HEK293 (cell line): ENCODE data around the gene CAPN5.

Source experiments
- CTCF ChIA-PET: fragments of 350-600 bp; formaldehyde crosslinking; extraction: SDS; loops from one replicate; lab custom pipeline; 2021; ENCODE audit warnings: antibody characterized with exemption; lab: Yijun Ruan, JAX
- POLR2A ChIA-PET: fragments of 300-600 bp; formaldehyde crosslinking; extraction: SDS; loops from one replicate; lab custom pipeline; 2020; ENCODE audit warnings: antibody characterized with exemption, inconsistent platforms; lab: Yijun Ruan, JAX
- H3K27ac ChIP-seq: fragments of 200-500 bp; sonication (Bioruptor generic); 2 replicates; pipeline ENCODE4 v1.5.1; 2014; ENCODE audit warnings: low read depth, low read length, control low read depth, inconsistent platforms; ENCODE audit errors: extremely low read depth
- H3K36me3 ChIP-seq, 2 experiments: fragments of 200-500 bp in 1 of 2; sonication (Bioruptor generic) in 1 of 2; 1 replicate in 1 of 2; 2 replicates in 1 of 2; pipeline ENCODE4 v1.5.1; 2014 to 2017; ENCODE audit warnings: inconsistent platforms in 2 of 2, low read length in 2 of 2; ENCODE audit not compliant: control insufficient read depth in 2 of 2, insufficient read depth in 1 of 2
- H3K4me1 ChIP-seq: fragments of 200-500 bp; sonication (Bioruptor generic); 2 replicates; pipeline ENCODE4 v1.5.1; 2014; ENCODE audit warnings: mild to moderate bottlenecking, low read length, inconsistent platforms; ENCODE audit not compliant: control insufficient read depth, insufficient read depth
- H3K4me3 ChIP-seq: 2 replicates; pipeline ENCODE4 v1.5.1; 2011; ENCODE audit warnings: low read depth, mild to moderate bottlenecking, control low read depth, low read length, moderate library complexity
- H3K9me3 ChIP-seq: fragments of 200-500 bp; sonication (Bioruptor generic); 2 replicates; pipeline ENCODE4 v1.5.1; 2014; ENCODE audit warnings: low read depth, low read length, inconsistent platforms; ENCODE audit not compliant: control insufficient read depth, insufficient read depth
- HOXA7 ChIP-seq: sonication (generic); formaldehyde crosslinking; IDR thresholded peaks from 2 replicates; pipeline ENCODE4 v1.8.1; 2022; ENCODE audit warnings: missing genetic modification reagents, borderline replicate concordance
- RBAK ChIP-seq: fragments of 450-650 bp; formaldehyde crosslinking; IDR thresholded peaks from 2 replicates; pipeline ENCODE4 v1.5.1; 2016; ENCODE audit warnings: missing biosample characterization, missing genetic modification characterization
- SP7 ChIP-seq: fragments of 450-650 bp; formaldehyde crosslinking; IDR thresholded peaks from 2 replicates; pipeline ENCODE4 v1.5.1; 2016; ENCODE audit warnings: missing biosample characterization, missing genetic modification characterization
- TCF7L2 ChIP-seq: IDR thresholded peaks from 2 replicates; pipeline ENCODE4 v1.6.1; 2011; ENCODE audit warnings: low read depth, mild to moderate bottlenecking, inconsistent platforms, low read length, moderate library complexity, borderline replicate concordance
- YY2 ChIP-seq: fragments of 450-650 bp; formaldehyde crosslinking; IDR thresholded peaks from 2 replicates; pipeline ENCODE4 v1.5.1; 2016; ENCODE audit warnings: missing biosample characterization, missing genetic modification characterization
- ZFP69B ChIP-seq: fragments of 450-650 bp; formaldehyde crosslinking; IDR thresholded peaks from 2 replicates; pipeline ENCODE4 v1.5.1; 2016; ENCODE audit warnings: missing biosample characterization, missing genetic modification characterization
- ZIC2 ChIP-seq: fragments of 450-650 bp; formaldehyde crosslinking; IDR thresholded peaks from 2 replicates; pipeline ENCODE4 v1.5.1; 2016; ENCODE audit warnings: missing biosample characterization, missing genetic modification characterization
- ZNF10 ChIP-seq: fragments of 450-650 bp; formaldehyde crosslinking; IDR thresholded peaks from 2 replicates; pipeline ENCODE4 v1.5.1; 2017; ENCODE audit warnings: missing biosample characterization, missing genetic modification characterization
- ZNF140 ChIP-seq: fragments of 450-650 bp; formaldehyde crosslinking; IDR thresholded peaks from 2 replicates; pipeline ENCODE4 v1.5.1; 2016; ENCODE audit warnings: missing biosample characterization, missing genetic modification characterization
- ZNF155 ChIP-seq: fragments of 450-650 bp; formaldehyde crosslinking; IDR thresholded peaks from 2 replicates; pipeline ENCODE4 v1.5.1; 2016; ENCODE audit warnings: missing biosample characterization, missing genetic modification characterization
- ZNF157 ChIP-seq: fragments of 450-650 bp; formaldehyde crosslinking; IDR thresholded peaks from 2 replicates; pipeline ENCODE4 v1.5.1; 2016; ENCODE audit warnings: missing biosample characterization, missing genetic modification characterization
- ZNF169 ChIP-seq: fragments of 450-650 bp; formaldehyde crosslinking; IDR thresholded peaks from 2 replicates; pipeline ENCODE4 v1.5.1; 2016; ENCODE audit warnings: missing biosample characterization, missing genetic modification characterization
- ZNF184 ChIP-seq: fragments of 450-650 bp; IDR thresholded peaks from 2 replicates; pipeline ENCODE4 v1.5.1; 2018; ENCODE audit warnings: missing biosample characterization, mild to moderate bottlenecking, missing genetic modification characterization
- ZNF2 ChIP-seq: fragments of 450-650 bp; formaldehyde crosslinking; IDR thresholded peaks from 2 replicates; pipeline ENCODE4 v1.5.1; 2016; ENCODE audit warnings: missing biosample characterization, missing genetic modification characterization
- ZNF302 ChIP-seq: fragments of 450-650 bp; formaldehyde crosslinking; IDR thresholded peaks from 2 replicates; pipeline ENCODE4 v1.5.1; 2016; ENCODE audit warnings: missing biosample characterization, missing genetic modification characterization, low read depth
- ZNF558 ChIP-seq: fragments of 450-650 bp; formaldehyde crosslinking; IDR thresholded peaks from 2 replicates; pipeline ENCODE4 v1.5.1; 2016; ENCODE audit warnings: missing biosample characterization, missing genetic modification characterization
- ZNF768 ChIP-seq: fragments of 450-650 bp; formaldehyde crosslinking; IDR thresholded peaks from 2 replicates; pipeline ENCODE4 v1.5.1; 2018; ENCODE audit warnings: missing biosample characterization, mild to moderate bottlenecking, missing genetic modification characterization
- ZNF776 ChIP-seq: fragments of 450-650 bp; formaldehyde crosslinking; IDR thresholded peaks from 2 replicates; pipeline ENCODE4 v1.5.0; 2017; ENCODE audit warnings: missing biosample characterization, missing genetic modification characterization, borderline replicate concordance
- ZNF791 ChIP-seq: fragments of 450-650 bp; formaldehyde crosslinking; IDR thresholded peaks from 2 replicates; pipeline ENCODE4 v1.5.1; 2016; ENCODE audit warnings: missing biosample characterization, missing genetic modification characterization
- ZNF837 ChIP-seq: fragments of 450-650 bp; formaldehyde crosslinking; IDR thresholded peaks from 2 replicates; pipeline ENCODE4 v1.5.1; 2016; ENCODE audit warnings: missing biosample characterization, missing genetic modification characterization
- TF ChIP-seq, protein P1 (sequence below): fragments of 450-650 bp; formaldehyde crosslinking; IDR thresholded peaks from 2 replicates; pipeline ENCODE4 v1.5.1; 2017; ENCODE audit warnings: missing biosample characterization, missing genetic modification characterization
- TF ChIP-seq, protein P2 (sequence below): fragments of 450-650 bp; formaldehyde crosslinking; IDR thresholded peaks from 2 replicates; pipeline ENCODE4 v1.5.1; 2017; ENCODE audit warnings: missing biosample characterization, missing genetic modification characterization
- TF ChIP-seq, protein P3 (sequence below): fragments of 450-650 bp; formaldehyde crosslinking; IDR thresholded peaks from 2 replicates; pipeline ENCODE4; 2016; ENCODE audit warnings: missing biosample characterization, missing genetic modification characterization
- TF ChIP-seq, protein P4 (sequence below): fragments of 450-650 bp; formaldehyde crosslinking; IDR thresholded peaks from 2 replicates; pipeline ENCODE4 v1.5.1; 2016; ENCODE audit warnings: missing biosample characterization, missing genetic modification characterization, borderline replicate concordance
- TF ChIP-seq, protein P5 (sequence below): fragments of 450-650 bp; formaldehyde crosslinking; IDR thresholded peaks from 2 replicates; pipeline ENCODE4 v1.5.1; 2016; ENCODE audit warnings: missing biosample characterization, missing genetic modification characterization

Gene CAPN5

DNA sequence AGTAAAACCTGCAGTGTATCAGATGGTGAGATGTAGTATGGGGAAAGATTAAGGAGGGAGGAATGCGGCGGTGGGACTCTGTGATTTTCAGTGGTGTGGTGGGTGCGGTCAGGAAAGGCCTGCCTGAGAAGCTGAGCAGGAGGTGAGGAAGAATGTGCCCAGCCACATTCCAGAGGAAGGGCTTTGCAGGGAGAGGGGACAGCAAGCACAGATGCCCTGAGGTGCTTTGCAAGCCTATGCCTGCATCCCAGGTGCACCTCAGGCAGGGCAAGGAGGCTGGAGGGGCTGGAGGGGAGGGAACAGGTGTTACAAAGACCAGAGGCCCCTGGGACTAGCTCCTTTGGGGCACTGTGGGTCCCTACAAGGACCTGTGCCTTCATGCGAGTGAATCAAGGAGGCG lies 103.3 kb downstream of the CAPN5 start:
- H3K4me1 ChIP-seq: no peaks in the 10 kb centered on the region
- ChIA-PET POLR2A (no interaction called here), CTCF (interaction anchor here (1.5 kb wide), 1 partner anchor 8 kb away, joined by 4 read pairs; no protein-coding TSS in a partner anchor)
- no peaks in the 10 kb centered on the region for H3K9me3 ChIP-seq
- TF ChIP-seq, protein P1, sequence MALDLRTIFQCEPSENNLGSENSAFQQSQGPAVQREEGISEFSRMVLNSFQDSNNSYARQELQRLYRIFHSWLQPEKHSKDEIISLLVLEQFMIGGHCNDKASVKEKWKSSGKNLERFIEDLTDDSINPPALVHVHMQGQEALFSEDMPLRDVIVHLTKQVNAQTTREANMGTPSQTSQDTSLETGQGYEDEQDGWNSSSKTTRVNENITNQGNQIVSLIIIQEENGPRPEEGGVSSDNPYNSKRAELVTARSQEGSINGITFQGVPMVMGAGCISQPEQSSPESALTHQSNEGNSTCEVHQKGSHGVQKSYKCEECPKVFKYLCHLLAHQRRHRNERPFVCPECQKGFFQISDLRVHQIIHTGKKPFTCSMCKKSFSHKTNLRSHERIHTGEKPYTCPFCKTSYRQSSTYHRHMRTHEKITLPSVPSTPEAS (tag by site-specific recombination): no peak
- TF ChIP-seq ZNF169 (tag by site-specific recombination) (no peak), SP7 (no peak), ZNF776 (tag by site-specific recombination) (no peak)
- H3K27ac ChIP-seq: no peak overlapping the region
- no peaks in the 10 kb centered on the region for H3K36me3 ChIP-seq
- no peak overlapping the region for H3K4me3 ChIP-seq

DNA sequence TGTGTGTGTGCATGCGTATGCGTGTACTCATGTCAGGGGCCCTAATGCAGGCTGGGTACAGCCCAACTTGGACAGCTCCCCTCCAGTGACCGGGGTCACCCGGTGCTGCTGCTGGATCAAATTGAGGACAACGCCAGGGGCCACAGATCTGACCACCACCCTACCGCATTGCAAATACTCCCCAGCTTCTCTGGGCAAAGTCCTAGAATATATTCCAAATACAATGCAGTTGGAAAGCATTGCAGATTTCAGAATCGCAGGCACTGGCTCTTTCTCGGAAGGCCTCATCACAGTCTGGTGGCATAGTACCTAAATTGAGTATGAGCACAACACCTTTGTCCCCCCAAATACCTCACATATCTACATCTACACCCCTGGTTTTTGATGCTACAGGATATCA lies 104.5 kb downstream of the CAPN5 start:
- Histone ChIP-seq H3K4me3 (no peak overlapping the region), H3K36me3 (no peaks in the 10 kb centered on the region), H3K9me3 (no peaks in the 10 kb centered on the region), H3K4me1 (no peaks in the 10 kb centered on the region), H3K27ac (no peak overlapping the region)
- TF ChIP-seq RBAK (tag by site-specific recombination) (no peak), TCF7L2 (no peak), ZFP69B (tag by site-specific recombination) (no peak), ZNF184 (tag by site-specific recombination) (no peak), ZNF10 (tag by site-specific recombination) (no peak), ZNF768 (tag by site-specific recombination) (no peak)
- TF ChIP-seq, protein P2, sequence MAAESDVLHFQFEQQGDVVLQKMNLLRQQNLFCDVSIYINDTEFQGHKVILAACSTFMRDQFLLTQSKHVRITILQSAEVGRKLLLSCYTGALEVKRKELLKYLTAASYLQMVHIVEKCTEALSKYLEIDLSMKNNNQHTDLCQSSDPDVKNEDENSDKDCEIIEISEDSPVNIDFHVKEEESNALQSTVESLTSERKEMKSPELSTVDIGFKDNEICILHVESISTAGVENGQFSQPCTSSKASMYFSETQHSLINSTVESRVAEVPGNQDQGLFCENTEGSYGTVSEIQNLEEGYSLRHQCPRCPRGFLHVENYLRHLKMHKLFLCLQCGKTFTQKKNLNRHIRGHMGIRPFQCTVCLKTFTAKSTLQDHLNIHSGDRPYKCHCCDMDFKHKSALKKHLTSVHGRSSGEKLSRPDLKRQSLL (tag by site-specific recombination): no peak
- CTCF ChIA-PET: interaction anchor here (1.5 kb wide), 1 partner anchor 9 kb away, joined by 4 read pairs; no protein-coding TSS in a partner anchor
- POLR2A ChIA-PET: no interaction called here

DNA sequence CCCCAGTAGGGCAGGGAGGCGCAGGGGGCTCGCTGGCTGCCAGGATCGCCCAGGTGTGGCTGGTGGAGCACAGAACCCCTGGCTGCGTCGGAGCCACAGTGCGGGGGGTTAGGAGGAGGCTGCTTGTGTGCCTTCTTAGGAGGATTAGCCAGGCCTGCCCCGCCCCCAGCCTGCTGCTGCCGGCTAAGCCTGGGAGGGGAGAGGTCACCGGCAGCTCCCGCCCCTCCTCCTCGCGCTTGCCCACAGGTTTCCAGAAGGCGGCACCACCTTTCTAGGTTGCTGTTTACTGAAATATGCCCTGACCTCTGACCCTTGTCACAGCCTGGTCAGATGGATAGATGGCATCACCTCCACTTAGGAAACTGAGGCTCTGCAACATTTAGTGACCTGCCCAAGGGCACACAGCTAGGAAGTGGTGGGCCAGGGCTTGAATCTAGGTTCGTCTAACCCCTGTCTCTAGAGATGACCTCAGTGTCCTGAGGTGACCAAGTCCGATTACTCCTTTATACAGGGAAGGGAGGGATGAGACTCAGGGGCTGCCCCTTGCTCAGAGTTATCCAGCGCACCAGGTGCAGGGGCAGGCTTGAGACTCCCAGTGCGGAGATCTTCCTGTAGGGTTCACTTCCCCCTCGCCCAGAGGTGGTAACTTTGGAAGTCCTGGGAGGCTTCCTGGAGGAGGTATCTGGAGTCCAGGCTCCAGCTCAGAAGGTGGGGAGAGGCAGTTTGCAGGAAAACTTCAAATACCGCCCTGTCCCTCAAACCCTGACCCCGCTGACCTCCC lies 105.3 kb downstream of the CAPN5 start:
- TF ChIP-seq RBAK (tag by site-specific recombination): no peak
- no peak for TF ChIP-seq ZNF837 (tag by site-specific recombination)
- no peak for TF ChIP-seq ZNF140
- no peak for TF ChIP-seq YY2 (tag by site-specific recombination)
- TF ChIP-seq ZNF791 (tag by site-specific recombination): no peak
- no peak for TF ChIP-seq ZNF2
- TF ChIP-seq, protein P3, sequence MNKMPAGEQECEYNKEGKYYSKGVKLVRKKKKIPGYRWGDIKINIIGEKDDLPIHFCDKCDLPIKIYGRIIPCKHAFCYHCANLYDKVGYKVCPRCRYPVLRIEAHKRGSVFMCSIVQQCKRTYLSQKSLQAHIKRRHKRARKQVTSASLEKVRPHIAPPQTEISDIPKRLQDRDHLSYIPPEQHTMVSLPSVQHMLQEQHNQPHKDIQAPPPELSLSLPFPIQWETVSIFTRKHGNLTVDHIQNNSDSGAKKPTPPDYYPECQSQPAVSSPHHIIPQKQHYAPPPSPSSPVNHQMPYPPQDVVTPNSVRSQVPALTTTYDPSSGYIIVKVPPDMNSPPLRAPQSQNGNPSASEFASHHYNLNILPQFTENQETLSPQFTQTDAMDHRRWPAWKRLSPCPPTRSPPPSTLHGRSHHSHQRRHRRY: no peak
- no peak for TF ChIP-seq HOXA7
- TF ChIP-seq ZNF558: no peak
- TF ChIP-seq, protein P4, sequence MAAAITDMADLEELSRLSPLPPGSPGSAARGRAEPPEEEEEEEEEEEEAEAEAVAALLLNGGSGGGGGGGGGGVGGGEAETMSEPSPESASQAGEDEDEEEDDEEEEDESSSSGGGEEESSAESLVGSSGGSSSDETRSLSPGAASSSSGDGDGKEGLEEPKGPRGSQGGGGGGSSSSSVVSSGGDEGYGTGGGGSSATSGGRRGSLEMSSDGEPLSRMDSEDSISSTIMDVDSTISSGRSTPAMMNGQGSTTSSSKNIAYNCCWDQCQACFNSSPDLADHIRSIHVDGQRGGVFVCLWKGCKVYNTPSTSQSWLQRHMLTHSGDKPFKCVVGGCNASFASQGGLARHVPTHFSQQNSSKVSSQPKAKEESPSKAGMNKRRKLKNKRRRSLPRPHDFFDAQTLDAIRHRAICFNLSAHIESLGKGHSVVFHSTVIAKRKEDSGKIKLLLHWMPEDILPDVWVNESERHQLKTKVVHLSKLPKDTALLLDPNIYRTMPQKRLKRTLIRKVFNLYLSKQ: no peak
- TF ChIP-seq ZNF157: no peak
- TF ChIP-seq ZNF155 (tag by site-specific recombination): no peak
- TF ChIP-seq ZNF302: no peak
- TF ChIP-seq, protein P5, sequence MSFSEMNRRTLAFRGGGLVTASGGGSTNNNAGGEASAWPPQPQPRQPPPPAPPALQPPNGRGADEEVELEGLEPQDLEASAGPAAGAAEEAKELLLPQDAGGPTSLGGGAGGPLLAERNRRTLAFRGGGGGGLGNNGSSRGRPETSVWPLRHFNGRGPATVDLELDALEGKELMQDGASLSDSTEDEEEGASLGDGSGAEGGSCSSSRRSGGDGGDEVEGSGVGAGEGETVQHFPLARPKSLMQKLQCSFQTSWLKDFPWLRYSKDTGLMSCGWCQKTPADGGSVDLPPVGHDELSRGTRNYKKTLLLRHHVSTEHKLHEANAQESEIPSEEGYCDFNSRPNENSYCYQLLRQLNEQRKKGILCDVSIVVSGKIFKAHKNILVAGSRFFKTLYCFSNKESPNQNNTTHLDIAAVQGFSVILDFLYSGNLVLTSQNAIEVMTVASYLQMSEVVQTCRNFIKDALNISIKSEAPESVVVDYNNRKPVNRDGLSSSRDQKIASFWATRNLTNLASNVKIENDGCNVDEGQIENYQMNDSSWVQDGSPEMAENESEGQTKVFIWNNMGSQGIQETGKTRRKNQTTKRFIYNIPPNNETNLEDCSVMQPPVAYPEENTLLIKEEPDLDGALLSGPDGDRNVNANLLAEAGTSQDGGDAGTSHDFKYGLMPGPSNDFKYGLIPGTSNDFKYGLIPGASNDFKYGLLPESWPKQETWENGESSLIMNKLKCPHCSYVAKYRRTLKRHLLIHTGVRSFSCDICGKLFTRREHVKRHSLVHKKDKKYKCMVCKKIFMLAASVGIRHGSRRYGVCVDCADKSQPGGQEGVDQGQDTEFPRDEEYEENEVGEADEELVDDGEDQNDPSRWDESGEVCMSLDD (tag by site-specific recombination): no peak
- TF ChIP-seq ZIC2: no peak
- CTCF ChIA-PET: no interaction called here
- Histone ChIP-seq H3K27ac (no peak overlapping the region), H3K4me3 (no peak overlapping the region), H3K4me1 (no peaks in the 10 kb centered on the region), H3K9me3 (no peaks in the 10 kb centered on the region), H3K36me3 (no peaks in the 10 kb centered on the region)
- POLR2A ChIA-PET: no interaction called here
